ENCODE measurements around the gene SLC16A1.

The SLC16A1 gene

GRCh38 chr1:112923234-112923958 lies 32.6 kb downstream of the SLC16A1 start:
- TF ChIP-seq, protein P1, sequence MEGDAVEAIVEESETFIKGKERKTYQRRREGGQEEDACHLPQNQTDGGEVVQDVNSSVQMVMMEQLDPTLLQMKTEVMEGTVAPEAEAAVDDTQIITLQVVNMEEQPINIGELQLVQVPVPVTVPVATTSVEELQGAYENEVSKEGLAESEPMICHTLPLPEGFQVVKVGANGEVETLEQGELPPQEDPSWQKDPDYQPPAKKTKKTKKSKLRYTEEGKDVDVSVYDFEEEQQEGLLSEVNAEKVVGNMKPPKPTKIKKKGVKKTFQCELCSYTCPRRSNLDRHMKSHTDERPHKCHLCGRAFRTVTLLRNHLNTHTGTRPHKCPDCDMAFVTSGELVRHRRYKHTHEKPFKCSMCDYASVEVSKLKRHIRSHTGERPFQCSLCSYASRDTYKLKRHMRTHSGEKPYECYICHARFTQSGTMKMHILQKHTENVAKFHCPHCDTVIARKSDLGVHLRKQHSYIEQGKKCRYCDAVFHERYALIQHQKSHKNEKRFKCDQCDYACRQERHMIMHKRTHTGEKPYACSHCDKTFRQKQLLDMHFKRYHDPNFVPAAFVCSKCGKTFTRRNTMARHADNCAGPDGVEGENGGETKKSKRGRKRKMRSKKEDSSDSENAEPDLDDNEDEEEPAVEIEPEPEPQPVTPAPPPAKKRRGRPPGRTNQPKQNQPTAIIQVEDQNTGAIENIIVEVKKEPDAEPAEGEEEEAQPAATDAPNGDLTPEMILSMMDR (IDR thresholded peaks at IDR 0.05; ENCODE audit: low read depth, low read length) = no peak
- no peak overlapping the region for H3K4me3 ChIP-seq (ENCODE audit: low read depth, low read length)

DNA sequence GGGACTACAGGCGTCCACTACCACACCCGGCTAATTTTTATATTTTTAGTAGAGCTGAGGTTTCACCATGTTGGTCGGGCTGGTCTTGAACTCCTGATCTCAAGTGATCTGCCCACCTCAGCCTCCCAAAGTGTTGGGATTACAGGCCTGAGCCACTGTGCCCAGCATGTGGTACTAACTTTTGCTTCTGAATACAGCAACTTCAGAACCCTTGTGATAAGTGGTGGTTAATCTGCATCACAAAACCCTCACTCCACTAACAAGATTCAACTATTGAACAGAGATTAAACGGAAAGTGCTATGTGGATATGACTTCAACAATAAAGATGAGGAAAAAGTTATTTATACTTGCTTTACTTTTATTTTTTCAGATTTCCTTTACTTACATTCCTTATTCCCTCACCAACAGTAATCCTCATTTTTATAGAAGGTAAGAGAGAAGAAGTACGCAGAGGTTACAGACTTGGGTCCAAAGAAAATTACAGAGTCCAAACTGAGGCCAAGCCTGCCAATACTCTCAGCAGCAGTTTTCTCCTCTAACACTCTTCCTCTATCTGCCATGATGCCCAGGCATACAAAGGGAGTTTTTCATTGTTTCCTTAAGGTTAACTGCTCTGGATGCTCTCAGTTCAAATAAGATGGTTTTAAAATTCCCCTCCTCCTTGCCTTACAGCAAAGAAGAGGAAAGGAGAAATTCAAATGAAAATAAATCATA lies 44.3 kb downstream of the SLC16A1 start:
- no peak overlapping the region for H3K4me3 ChIP-seq (ENCODE audit: low read depth, low read length)
- TF ChIP-seq, protein P1 (IDR thresholded peaks at IDR 0.05; ENCODE audit: low read depth, low read length) = no peak

GRCh38 chr1:112909847-112910246 lies 46.1 kb downstream of the SLC16A1 start:
- H3K4me3 ChIP-seq (ENCODE audit: low read depth, low read length) = no peak overlapping the region
- TF ChIP-seq, protein P1 (IDR thresholded peaks at IDR 0.05; ENCODE audit: low read depth, low read length) = no peak

DNA sequence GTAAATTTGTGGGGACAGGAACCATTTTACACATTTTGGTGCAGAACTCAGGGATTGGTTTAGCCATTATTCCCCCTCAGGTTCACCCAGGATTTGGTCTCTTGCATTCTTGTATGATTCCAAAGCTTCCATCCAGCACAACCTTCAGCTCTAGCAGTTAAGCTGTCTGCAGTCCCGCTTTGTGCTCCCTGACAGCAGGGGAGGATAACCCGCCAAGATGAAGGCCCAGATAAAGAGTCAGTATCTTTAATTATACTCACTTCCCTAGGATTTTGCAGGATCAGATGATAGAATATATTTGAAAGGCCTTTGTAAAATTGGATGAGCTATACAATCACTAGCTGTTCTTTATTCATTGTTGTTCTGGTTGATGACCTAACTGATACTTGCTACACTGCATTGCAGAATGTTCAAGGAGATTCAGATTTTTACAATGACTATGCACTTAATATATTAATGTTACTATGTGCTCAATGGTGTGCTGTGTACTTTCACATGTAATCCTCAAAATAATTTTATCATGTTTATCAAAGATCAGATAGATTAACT lies 49.8 kb downstream of the SLC16A1 start:
- TF ChIP-seq, protein P1 (IDR thresholded peaks at IDR 0.05; ENCODE audit: low read depth, low read length) = no peak
- no peak overlapping the region for H3K4me3 ChIP-seq (ENCODE audit: low read depth, low read length)

- TF ChIP-seq, protein P1 (IDR thresholded peaks at IDR 0.05; ENCODE audit: low read depth, low read length) = no peak
- no peak overlapping the region for H3K4me3 ChIP-seq (ENCODE audit: low read depth, low read length)
Measured at GRCh38 chr1:112905395-112906149, 50.4 kb downstream of the SLC16A1 start.

DNA sequence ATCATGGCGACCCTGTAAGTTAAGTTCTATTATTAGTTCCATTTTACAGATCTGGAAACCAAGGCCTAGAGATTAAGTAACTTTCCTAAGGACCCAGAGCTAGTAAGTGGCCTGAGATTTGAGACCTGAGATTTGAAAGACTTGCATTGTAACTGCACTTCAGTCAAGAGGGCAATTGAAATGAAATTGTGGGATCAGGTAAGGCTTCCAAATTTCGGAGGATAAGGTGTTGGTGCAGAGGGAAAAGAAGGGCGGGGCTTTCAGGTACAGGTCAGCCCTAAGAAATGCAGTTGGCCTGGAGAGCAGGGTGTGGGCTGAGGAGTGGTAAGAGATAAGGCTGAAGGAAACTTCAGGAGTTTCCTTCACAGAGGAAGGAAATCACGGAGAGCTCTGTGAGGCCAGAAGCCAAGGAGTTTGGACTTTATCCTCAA lies 51.1 kb downstream of the SLC16A1 start:
- TF ChIP-seq, protein P1 (IDR thresholded peaks at IDR 0.05; ENCODE audit: low read depth, low read length) = no peak
- H3K4me3 ChIP-seq (ENCODE audit: low read depth, low read length) = no peak overlapping the region

All from WI38 (cell line).